Measurements from ENCODE around the gene FBXW9. TPM values are rescaled to one million over a fixed set of nuclear protein-coding genes. Genes with fewer than 3 reads are reported as not detected.
A peak's percentile ranks its signal among the peaks of the same experiment; 100 is the strongest.
"Not testable (repeated sequence)": the region's sequence is repeated elsewhere in the genome, so short reads cannot be mapped to it uniquely, and the experiment has no call there.

FBXW9 gene
- total RNA-seq, 1 experiment from 2014 or later, result 21.0 TPM

GRCh38 chr19:12680034-12680433 lies 16.4 kb downstream of the FBXW9 start:
- Histone ChIP-seq H3K79me2 (ENCODE audit: low read depth) (peaks cover 19% of the 10 kb centered on the region), H3K9me2 (ENCODE audit: insufficient read depth) (no peaks in the 10 kb centered on the region), H2AFZ (no peak overlapping the region), H3K9me3 (ENCODE audit: insufficient read depth, low read depth) (no peaks in the 10 kb centered on the region), H3K4me1 (replicated peaks; ENCODE audit: insufficient read depth) (peaks cover 11% of the 10 kb centered on the region; the same call in 1 of the 2 replicates), H3K4me2 (peak overlapping the region; percentile 75), H3F3A (ENCODE audit: insufficient read depth, low read depth) (peaks cover 58% of the 10 kb centered on the region), H4K20me1 (ENCODE audit: insufficient read depth) (peaks cover 28% of the 10 kb centered on the region), H3K36me3 (ENCODE audit: low read depth) (peaks cover 30% of the 10 kb centered on the region), H3K27ac (peak overlapping the region; percentile 98; the same call in 1 of the 2 replicates), H3K27me3 (ENCODE audit: insufficient read depth, low read depth) (no peaks in the 10 kb centered on the region), H3K4me3 (peak overlapping the region; percentile 76; the same call in 1 of the 2 replicates)
- ChIA-PET POLR2A (ENCODE audit: unreplicated experiment) (no interaction called here), CTCF (interaction anchor here (0.7 kb wide), 1 partner anchor 113 kb away, joined by 8 read pairs; no protein-coding TSS in a partner anchor)
- DNase-seq, result no peak
- intact Hi-C loops (cut with micrococcal nuclease; ENCODE audit: unreplicated experiment), result no loop called here
- no TSS peak for BruUV-seq (replicated peaks)
- TF ChIP-seq CTCF (conservative IDR thresholded peaks at IDR 0.05) (no peak), EZH2 (IDR thresholded peaks at IDR 0.05; ENCODE audit: low read depth) (no peak)

GRCh38 chr19:12678039-12678438 lies 18.4 kb downstream of the FBXW9 start:
- CTCF ChIA-PET, result interaction anchor here (0.6 to 1.1 kb wide), 2 partner anchors 132 to 169 kb away, joined by 4 to 10 read pairs; no protein-coding TSS in a partner anchor
- POLR2A ChIA-PET (ENCODE audit: unreplicated experiment); intact Hi-C loops (cut with micrococcal nuclease; ENCODE audit: unreplicated experiment): not testable (repeated sequence)

DNA sequence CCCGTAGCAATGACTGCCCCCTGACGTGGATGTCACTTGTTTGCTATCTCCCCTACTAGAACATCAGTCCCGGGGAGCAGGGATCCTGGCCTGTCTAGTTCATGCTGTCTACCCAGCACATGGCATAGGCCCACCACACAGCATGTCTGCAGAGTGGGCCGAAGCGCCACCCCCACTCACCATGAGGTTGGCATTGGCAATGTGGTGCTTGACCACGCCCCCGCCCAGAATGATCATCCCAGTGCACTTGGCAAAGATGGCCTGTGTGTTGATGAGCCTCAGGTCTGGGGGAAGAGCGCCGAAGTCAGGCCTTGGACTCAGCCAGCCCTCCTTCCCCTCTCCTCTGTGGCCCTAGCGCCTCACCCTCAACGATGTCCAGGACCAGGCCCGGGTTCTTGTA lies 19.5 kb downstream of the FBXW9 start:
- POLR2A ChIA-PET (ENCODE audit: unreplicated experiment), result no interaction called here
- intact Hi-C loops (cut with micrococcal nuclease; ENCODE audit: unreplicated experiment), result no loop called here
- peaks cover 19% of the 10 kb centered on the region for H3K79me2 ChIP-seq (ENCODE audit: low read depth)
- BruUV-seq (replicated peaks), result no TSS peak
- peaks cover 6% of the 10 kb centered on the region; the same call in 1 of the 2 replicates for H3K4me1 ChIP-seq (replicated peaks; ENCODE audit: insufficient read depth)
- H3K4me2 ChIP-seq, result no peak overlapping the region
- CTCF ChIA-PET, result interaction anchor here (0.5 kb wide), 1 partner anchor 1256 kb away, joined by 3 read pairs; no protein-coding TSS in a partner anchor
- TF ChIP-seq CTCF (conservative IDR thresholded peaks at IDR 0.05) (no peak), EZH2 (IDR thresholded peaks at IDR 0.05; ENCODE audit: low read depth) (no peak)
- peaks cover 46% of the 10 kb centered on the region for H3F3A ChIP-seq (ENCODE audit: insufficient read depth, low read depth)
- no peaks in the 10 kb centered on the region for H3K27me3 ChIP-seq (ENCODE audit: insufficient read depth, low read depth)
- H3K9me3 ChIP-seq (ENCODE audit: insufficient read depth, low read depth), result no peaks in the 10 kb centered on the region
- H3K36me3 ChIP-seq (ENCODE audit: low read depth), result peaks cover 31% of the 10 kb centered on the region
- no peaks in the 10 kb centered on the region for H3K9me2 ChIP-seq (ENCODE audit: insufficient read depth)
- no peak overlapping the region for H3K27ac ChIP-seq
- H3K4me3 ChIP-seq, result no peak overlapping the region
- peaks cover 28% of the 10 kb centered on the region for H4K20me1 ChIP-seq (ENCODE audit: insufficient read depth)
- no peak overlapping the region for H2AFZ ChIP-seq
- no peak for DNase-seq

More at GRCh38 chr19:12678039-12678438, 18.4 kb downstream of the FBXW9 start:
- H3K27ac ChIP-seq; H2AFZ ChIP-seq; H3K4me3 ChIP-seq; H3K4me2 ChIP-seq; H3K27me3 ChIP-seq (ENCODE audit: insufficient read depth, low read depth); BruUV-seq (replicated peaks); H3K9me2 ChIP-seq (ENCODE audit: insufficient read depth); DNase-seq; H3K9me3 ChIP-seq (ENCODE audit: insufficient read depth, low read depth): not testable (repeated sequence)
- Histone ChIP-seq H4K20me1 (ENCODE audit: insufficient read depth) (peaks cover 28% of the 10 kb centered on the region), H3K36me3 (ENCODE audit: low read depth) (peaks cover 30% of the 10 kb centered on the region), H3F3A (ENCODE audit: insufficient read depth, low read depth) (peaks cover 46% of the 10 kb centered on the region), H3K79me2 (ENCODE audit: low read depth) (peaks cover 19% of the 10 kb centered on the region), H3K4me1 (replicated peaks; ENCODE audit: insufficient read depth) (peaks cover 11% of the 10 kb centered on the region; the same call in 1 of the 2 replicates)

DNA sequence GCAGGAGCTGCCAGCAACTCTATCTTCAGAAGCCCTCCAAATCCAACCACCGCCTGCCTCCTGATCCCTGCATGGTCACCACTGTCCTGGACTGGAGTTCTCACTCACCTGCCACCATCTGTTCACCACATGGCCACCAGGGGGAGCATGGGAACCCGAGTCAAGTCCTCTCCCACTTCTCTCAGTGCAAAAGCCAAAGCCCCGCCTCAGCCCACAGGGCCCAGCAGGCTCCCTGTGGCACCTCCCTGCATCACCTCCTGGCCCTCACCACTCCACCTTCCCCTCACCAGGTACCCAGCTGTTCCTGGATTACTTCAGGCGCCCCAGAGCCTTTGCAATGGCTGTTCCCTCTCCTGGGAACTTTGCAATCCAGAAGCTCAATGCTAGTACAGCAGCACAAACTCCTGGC lies 20.0 kb downstream of the FBXW9 start:
- BruUV-seq (replicated peaks), result no TSS peak
- DNase-seq, result peak; percentile 78 to 85
- peak; percentile 96 for TF ChIP-seq CTCF (conservative IDR thresholded peaks at IDR 0.05)
- TF ChIP-seq EZH2 (IDR thresholded peaks at IDR 0.05; ENCODE audit: low read depth), result no peak
- Histone ChIP-seq H3F3A (ENCODE audit: insufficient read depth, low read depth) (peaks cover 47% of the 10 kb centered on the region), H2AFZ (no peak overlapping the region), H3K27ac (no peak overlapping the region), H4K20me1 (ENCODE audit: insufficient read depth) (peaks cover 28% of the 10 kb centered on the region), H3K79me2 (ENCODE audit: low read depth) (peaks cover 19% of the 10 kb centered on the region), H3K27me3 (ENCODE audit: insufficient read depth, low read depth) (no peaks in the 10 kb centered on the region), H3K9me2 (ENCODE audit: insufficient read depth) (no peaks in the 10 kb centered on the region), H3K36me3 (ENCODE audit: low read depth) (peaks cover 34% of the 10 kb centered on the region), H3K4me3 (no peak overlapping the region), H3K9me3 (ENCODE audit: insufficient read depth, low read depth) (no peaks in the 10 kb centered on the region), H3K4me2 (no peak overlapping the region), H3K4me1 (replicated peaks; ENCODE audit: insufficient read depth) (peaks cover 6% of the 10 kb centered on the region; the same call in 1 of the 2 replicates)
- POLR2A ChIA-PET (ENCODE audit: unreplicated experiment), result no interaction called here
- CTCF ChIA-PET, result interaction anchor here (0.5 kb wide), 1 partner anchor 1255 kb away, joined by 3 read pairs; no protein-coding TSS in a partner anchor
- intact Hi-C loops (cut with micrococcal nuclease; ENCODE audit: unreplicated experiment), result no loop called here
